HepG2 (cell line): ENCODE data around the gene FAM181A. TPM values are rescaled to one million over a fixed set of nuclear protein-coding genes. Genes with fewer than 3 reads are reported as not detected.

Experiments used
- ADNP ChIP-seq: sonication (generic); formaldehyde crosslinking; IDR thresholded peaks from 2 replicates; pipeline ENCODE4 v1.4.0; 2020; ENCODE audit warnings: missing genetic modification reagents
- AHDC1 ChIP-seq: sonication (generic); formaldehyde crosslinking; IDR thresholded peaks from 2 replicates; pipeline ENCODE4 v1.5.1; 2020; ENCODE audit warnings: mild to moderate bottlenecking, missing genetic modification reagents, borderline replicate concordance
- DNMT1 ChIP-seq: sonication (generic); formaldehyde crosslinking; IDR thresholded peaks from 2 replicates; pipeline ENCODE4 v1.5.1; 2020; ENCODE audit warnings: mild to moderate bottlenecking, missing genetic modification reagents
- DPF2 ChIP-seq: sonication (generic); formaldehyde crosslinking; IDR thresholded peaks from 2 replicates; pipeline ENCODE4 v1.4.0; 2020; ENCODE audit warnings: mild to moderate bottlenecking, low read depth, missing genetic modification reagents, borderline replicate concordance
- FOSL2 ChIP-seq: sonication (generic); formaldehyde crosslinking; IDR thresholded peaks from 2 replicates; pipeline ENCODE4 v1.4.0; 2020; ENCODE audit warnings: missing genetic modification reagents
- KIAA2018 ChIP-seq: sonication (generic); formaldehyde crosslinking; IDR thresholded peaks from 2 replicates; pipeline ENCODE4 v1.5.0; 2020; ENCODE audit warnings: mild to moderate bottlenecking, missing genetic modification reagents, borderline replicate concordance
- PHF21A ChIP-seq: sonication (generic); formaldehyde crosslinking; IDR thresholded peaks from 2 replicates; pipeline ENCODE4 v1.5.0; 2020; ENCODE audit warnings: mild to moderate bottlenecking, missing genetic modification reagents
- REL ChIP-seq: sonication (generic); formaldehyde crosslinking; conservative IDR thresholded peaks from 2 replicates; pipeline ENCODE4 v1.8.0; 2022; ENCODE audit warnings: mild to moderate bottlenecking, missing genetic modification reagents, moderate library complexity
- SOX13 ChIP-seq, 3 experiments: fragments of 450-650 bp in 1 of 3; sonication (generic) in 1 of 3; formaldehyde crosslinking in 1 of 3; IDR thresholded peaks in 2 of 3; conservative IDR thresholded peaks in 1 of 3; 2 replicates each; pipeline versions ENCODE4 v1.5.0 to v1.6.1; 2016 to 2020; ENCODE audit warnings: antibody characterized with exemption in 1 of 3, mild to moderate bottlenecking in 1 of 3, missing compliant biosample characterization in 1 of 3, missing genetic modification reagents in 1 of 3, moderate library complexity in 1 of 3
- SP2 ChIP-seq: sonication (generic); formaldehyde crosslinking; IDR thresholded peaks from 2 replicates; pipeline ENCODE4 v1.5.1; 2020; ENCODE audit warnings: mild to moderate bottlenecking, missing genetic modification reagents
- ZNF280B ChIP-seq: sonication (generic); formaldehyde crosslinking; IDR thresholded peaks from 2 replicates; pipeline ENCODE4 v1.5.0; 2020; ENCODE audit warnings: missing genetic modification reagents, mild to moderate bottlenecking, borderline replicate concordance
- ZNF644 ChIP-seq: IDR thresholded peaks from 2 replicates; pipeline ENCODE4 v1.6.1; 2016; ENCODE audit warnings: low read depth
- ZNF670 ChIP-seq: sonication (generic); formaldehyde crosslinking; IDR thresholded peaks from 2 replicates; pipeline ENCODE4 v1.8.0; 2022; ENCODE audit warnings: mild to moderate bottlenecking, missing genetic modification reagents, borderline replicate concordance
- polyA plus RNA-seq, 8 experiments: library from polyadenylated mRNA; depleted of rRNA in 3 of 8; stranded (reverse) in 7 of 8; unstranded in 1 of 8; fragments of >200 nt; fragmentation: Illumina TruSeq in 4 of 8; extraction: Trizol in 4 of 8; gene quantifications; 2 replicates each; pipeline versions ENCODE4 v1.2.1 to v1.2.3, GENCODE V29; 2011 to 2016; ENCODE audit warnings: low read depth in 4 of 8, missing spikeins in 1 of 8, mixed read lengths in 1 of 8; ENCODE audit not compliant: insufficient read depth in 1 of 8
- total RNA-seq, 5 experiments: library from RNA; depleted of rRNA; stranded (reverse); fragments of >200 nt; fragmentation: Illumina TruSeq; extraction: Trizol; gene quantifications; 2 replicates each; pipeline ENCODE4 v1.2.3, GENCODE V29; 2016; ENCODE audit warnings: low read depth in 1 of 5

FAM181A gene
- total and polyA plus RNA-seq, 2 of the 13 experiments (the other 11 are each of a cell fraction or from before 2014, with no cell fraction given): 1.1 to 1.5 TPM

- TF ChIP-seq AHDC1 (peak; percentile 19; the same call in 1 of the 2 replicates), SP2 (CRISPR knock-in tag) (no peak), REL (CRISPR knock-in tag) (no peak), DPF2 (CRISPR knock-in tag) (0 out of 2 replicates have a peak, but pooled peaks have one; percentile 37), DNMT1 (no peak), PHF21A (CRISPR knock-in tag) (peak; percentile 85), ZNF644 (CRISPR knock-in tag) (peak; percentile 45; the same call in 1 of the 2 replicates), ZNF670 (CRISPR knock-in tag) (no peak), ZNF280B (CRISPR knock-in tag) (no peak), FOSL2 (CRISPR knock-in tag) (peak; percentile 76), KIAA2018 (CRISPR knock-in tag) (no peak), ADNP (CRISPR knock-in tag) (no peak), SOX13 (IDR thresholded peaks at IDR 0.05) (no peak; the same call in 1 of the 2 replicates), SOX13 (CRISPR knock-in tag; conservative IDR thresholded peaks at IDR 0.05 in 1 of 2, IDR thresholded peaks at IDR 0.05 in 1 of 2) (peak in 1 of 2 experiments; percentile 68; a peak in 2 of 4 replicates)
These were observed 21.5 kb upstream of the FAM181A start (continued) for GRCh38 chr14:93905623-93906022.
